HL-60 (cell line): Measurements from ENCODE around the gene PEX26.

Experiments
- CTCF ChIP-seq: IDR thresholded peaks from one replicate; pipeline ENCODE4 v1.5.1; 2011; ENCODE audit warnings: low read length, control low read depth, inconsistent platforms; ENCODE audit not compliant: insufficient read depth
- SPI1 ChIP-seq: IDR thresholded peaks from 2 replicates; pipeline ENCODE4 v1.6.1; 2012; ENCODE audit warnings: low read depth, mild to moderate bottlenecking, borderline replicate concordance

DNA sequence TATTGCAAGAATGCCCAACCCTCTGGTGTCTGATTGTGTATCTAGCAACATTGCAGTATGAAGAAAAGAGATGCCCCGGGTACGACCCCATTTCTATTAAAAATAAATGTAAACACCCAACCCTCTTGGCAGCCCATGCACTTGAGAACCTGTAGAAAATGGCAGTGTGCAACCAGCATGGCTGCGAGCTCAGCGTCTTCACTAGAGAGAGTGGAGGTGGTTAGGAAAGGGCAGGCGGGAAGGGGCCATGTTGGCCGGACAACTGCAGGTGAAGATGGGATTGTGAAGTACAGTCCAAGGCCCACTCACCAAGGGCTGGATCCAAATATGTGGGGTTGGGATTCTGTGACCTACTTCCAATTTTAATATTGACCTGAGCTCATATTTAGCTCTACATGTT, 15.9 kb downstream of the PEX26 start:
- TF ChIP-seq CTCF, result no peak
- no peak for TF ChIP-seq SPI1
